Smooth muscle cell (in vitro differentiated cells): ENCODE measurements around the gene SH3GLB2. TPM values are rescaled to one million over a fixed set of nuclear protein-coding genes. Genes with fewer than 3 reads are reported as not detected.

Experiments
- DNase-seq: peaks from one replicate; lab custom pipeline; 2025; ENCODE audit not compliant: unreplicated experiment; lab: John Stamatoyannopoulos, UW
- H2AFZ ChIP-seq: fragments of 200-600 bp; sonication (generic); 2 replicates; pipeline ENCODE4 v1.6.0; 2016; ENCODE audit warnings: antibody characterized with exemption, low read depth, mild to moderate bottlenecking
- H3F3A ChIP-seq: fragments of 200-600 bp; sonication (generic); 2 replicates; pipeline ENCODE4 v1.6.0; 2017; ENCODE audit warnings: antibody characterized with exemption, low read depth
- H3K27ac ChIP-seq: fragments of 200-600 bp; sonication (generic); 2 replicates; pipeline ENCODE4 v1.5.1; 2016; ENCODE audit warnings: low read depth, mild to moderate bottlenecking
- H3K27me3 ChIP-seq: fragments of 200-600 bp; sonication (generic); 2 replicates; pipeline ENCODE4 v1.6.1; 2016; ENCODE audit warnings: low read depth, mild to moderate bottlenecking
- H3K36me3 ChIP-seq: fragments of 200-600 bp; sonication (generic); 2 replicates; pipeline ENCODE4 v1.5.1; 2016; ENCODE audit warnings: low read depth
- H3K4me1 ChIP-seq: fragments of 200-600 bp; sonication (generic); 2 replicates; pipeline ENCODE4 v1.5.1; 2016; ENCODE audit warnings: low read depth
- H3K4me2 ChIP-seq: fragments of 200-600 bp; sonication (generic); 2 replicates; pipeline ENCODE4 v1.6.0; 2016; ENCODE audit warnings: mild to moderate bottlenecking
- H3K4me3 ChIP-seq: fragments of 200-600 bp; sonication (generic); 2 replicates; pipeline ENCODE4 v1.5.1; 2016; ENCODE audit warnings: mild to moderate bottlenecking
- H3K79me2 ChIP-seq: fragments of 200-600 bp; sonication (generic); 2 replicates; pipeline ENCODE4 v1.6.0; 2016; ENCODE audit warnings: low read depth, mild to moderate bottlenecking
- H3K9ac ChIP-seq: fragments of 200-600 bp; sonication (generic); 2 replicates; pipeline ENCODE4 v1.6.0; 2016; ENCODE audit warnings: low read depth
- H3K9me3 ChIP-seq: fragments of 200-600 bp; sonication (generic); replicated peaks from 2 replicates; pipeline ENCODE4 v1.5.1; 2016; ENCODE audit warnings: low read depth
- H4K20me1 ChIP-seq: fragments of 200-600 bp; sonication (generic); 2 replicates; pipeline ENCODE4 v1.6.0; 2016; ENCODE audit warnings: low read depth
- CTCF ChIP-seq: fragments of 200-600 bp; sonication (generic); IDR thresholded peaks from 2 replicates; pipeline ENCODE4 v1.5.1; 2017; ENCODE audit warnings: borderline replicate concordance, mild to moderate bottlenecking, antibody characterized with exemption; ENCODE audit not compliant: insufficient read depth, poor library complexity, severe bottlenecking
- WGBS: methylation state at CpG from one replicate; pipeline ENCODE4 v1.1.7; 2016; ENCODE audit warnings: low lambda C conversion rate; 5-methylcytosine and 5-hydroxymethylcytosine counted together
- polyA plus RNA-seq: library from polyadenylated mRNA; unstranded; fragments of >200 nt; fragmentation: Nextera tagmentation; extraction: Ambion mirVana; gene quantifications from 2 replicates; pipeline ENCODE4 v1.2.1, GENCODE V29; 2016
- total RNA-seq: library from RNA; depleted of rRNA; stranded (reverse); fragments of >200 nt; gene quantifications from 2 replicates; pipeline ENCODE4 v1.2.3, GENCODE V29; 2014

SH3GLB2 gene
- total and polyA plus RNA-seq, 2 experiments from 2014 or later = 31.9 to 44.8 TPM

DNA sequence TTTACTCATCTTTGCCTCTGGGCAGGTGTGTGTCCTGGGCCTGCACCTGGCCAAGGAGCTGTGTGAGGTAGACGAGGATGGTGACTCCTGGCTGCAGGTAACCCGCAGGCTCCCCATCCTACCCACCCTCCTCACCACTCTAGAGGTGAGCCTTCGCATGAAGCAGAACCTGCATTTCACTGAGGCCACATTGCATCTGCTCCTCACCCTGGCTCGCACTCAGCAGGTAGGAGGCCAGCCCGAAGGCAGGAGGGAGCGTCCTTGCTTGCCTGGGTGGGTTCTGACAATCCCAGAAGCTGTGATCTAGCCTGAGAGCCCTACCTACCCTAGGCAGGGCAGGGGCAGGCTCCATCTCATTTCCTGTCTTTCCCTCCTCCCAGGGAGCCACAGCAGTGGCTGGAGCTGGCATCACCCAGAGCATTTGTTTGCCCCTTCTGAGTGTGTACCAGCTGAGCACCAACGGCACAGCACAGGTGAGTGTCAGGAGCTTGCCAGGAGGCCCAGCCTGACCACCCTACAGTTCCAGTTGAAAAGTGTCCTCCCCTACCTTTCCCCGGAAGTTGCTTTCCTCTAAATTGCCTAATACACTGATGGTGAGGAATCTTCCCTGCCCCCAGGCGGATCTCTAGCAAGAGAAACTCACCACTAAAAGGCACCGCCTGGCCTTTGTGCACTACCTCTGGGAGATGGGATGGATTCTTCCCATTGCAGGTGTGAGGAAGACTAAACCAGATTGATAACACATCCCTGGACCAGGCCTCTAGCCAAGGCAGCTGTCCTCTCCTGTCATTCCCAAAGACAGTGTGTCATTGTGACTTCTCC lies 26.4 kb downstream of the SH3GLB2 start:
- Histone ChIP-seq H3K27me3 (no peaks in the 10 kb centered on the region), H3K4me2 (no peak overlapping the region), H3K36me3 (peaks cover 5% of the 10 kb centered on the region), H3K9ac (no peak overlapping the region), H4K20me1 (no peaks in the 10 kb centered on the region), H3K9me3 (no peaks in the 10 kb centered on the region), H2AFZ (no peak overlapping the region), H3K27ac (no peak overlapping the region), H3K4me1 (no peaks in the 10 kb centered on the region), H3K4me3 (no peak overlapping the region), H3K79me2 (no peaks in the 10 kb centered on the region), H3F3A (no peaks in the 10 kb centered on the region)
- DNase-seq = no peak
- TF ChIP-seq CTCF = no peak
- 96% methylated on average over 10 of the region's 10 CpGs for WGBS

DNA sequence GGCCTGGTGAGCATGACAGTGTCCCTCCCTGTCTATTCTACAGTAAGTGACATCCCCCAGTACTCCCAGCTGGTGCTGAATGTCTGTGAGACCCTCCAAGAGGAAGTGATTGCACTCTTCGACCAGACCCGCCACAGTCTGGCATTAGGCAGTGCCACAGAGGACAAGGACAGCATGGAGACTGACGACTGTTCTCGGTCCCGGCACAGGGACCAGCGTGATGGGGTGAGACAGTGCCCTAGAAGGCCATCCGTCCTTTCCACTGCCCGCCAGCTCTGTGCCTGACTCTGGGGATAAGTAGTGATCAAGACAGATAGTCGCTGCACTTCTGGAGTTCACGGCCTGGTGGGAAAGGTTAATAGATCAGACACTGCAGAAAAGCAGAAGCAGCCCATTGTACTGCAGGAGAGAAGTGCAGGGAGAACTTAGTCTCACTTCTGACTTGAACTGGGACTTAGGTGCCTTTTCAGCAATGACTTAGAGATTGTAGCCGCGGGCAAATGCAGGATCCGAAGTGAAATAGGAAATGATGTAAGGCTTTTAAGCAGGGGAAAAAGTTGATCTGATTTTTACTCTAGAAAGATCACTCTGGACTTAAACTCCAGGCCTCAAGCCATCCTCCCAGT lies 28.4 kb downstream of the SH3GLB2 start:
- H3K36me3 ChIP-seq = peaks cover 8% of the 10 kb centered on the region
- 97% methylated on average over 13 of the region's 13 CpGs for WGBS

GRCh38 chr9:128998462-128998861 lies 29.7 kb downstream of the SH3GLB2 start:
- peaks cover 17% of the 10 kb centered on the region for H3K36me3 ChIP-seq
- 97% methylated on average over 6 of the region's 6 CpGs for WGBS
- no peak overlapping the region for H3K4me3 ChIP-seq
- H3K27me3 ChIP-seq = no peaks in the 10 kb centered on the region
- no peak overlapping the region for H3K9ac ChIP-seq
- no peaks in the 10 kb centered on the region for H4K20me1 ChIP-seq
- no peak overlapping the region for H3K27ac ChIP-seq
- H3F3A ChIP-seq = no peaks in the 10 kb centered on the region
- H3K4me2 ChIP-seq = no peak overlapping the region
- no peak for TF ChIP-seq CTCF
- DNase-seq = no peak
- no peak overlapping the region for H2AFZ ChIP-seq
- no peaks in the 10 kb centered on the region for H3K4me1 ChIP-seq
- H3K79me2 ChIP-seq = no peaks in the 10 kb centered on the region
- H3K9me3 ChIP-seq = no peaks in the 10 kb centered on the region

More for the DNA sequence above, 28.4 kb downstream of the SH3GLB2 start:
- H3K9me3 ChIP-seq = no peaks in the 10 kb centered on the region
- no peak overlapping the region for H3K9ac ChIP-seq
- no peaks in the 10 kb centered on the region for H3K27me3 ChIP-seq
- no peak overlapping the region for H3K4me2 ChIP-seq
- no peaks in the 10 kb centered on the region for H3F3A ChIP-seq
- no peak for TF ChIP-seq CTCF
- no peak for DNase-seq
- H3K4me1 ChIP-seq = no peaks in the 10 kb centered on the region
- H4K20me1 ChIP-seq = no peaks in the 10 kb centered on the region
- no peaks in the 10 kb centered on the region for H3K79me2 ChIP-seq
- no peak overlapping the region for H2AFZ ChIP-seq
- no peak overlapping the region for H3K4me3 ChIP-seq
- H3K27ac ChIP-seq = no peak overlapping the region
